Caco-2 (cell line): ENCODE data around the gene UBE2F. TPM values are rescaled to one million over a fixed set of nuclear protein-coding genes. Genes with fewer than 3 reads are reported as not detected.
"Not testable (repeated sequence)": the region's sequence is repeated elsewhere in the genome, so short reads cannot be mapped to it uniquely, and the experiment has no call there.

ENCODE experiments used
- BruUV-seq: library from RNA; stranded (reverse); fragments of 400-500 nt; replicated peaks from 2 replicates; lab custom pipeline; 2021; lab: Mats Ljungman, UMichigan
- CTCF ChIA-PET: fragments of 300-600 bp; sonication (Branson Sonifier 250); formaldehyde crosslinking; loops from one replicate; lab custom pipeline; 2022; ENCODE audit warnings: antibody characterized with exemption; lab: Charles Lee
- POLR2A ChIA-PET: fragments of 300-600 bp; sonication (Branson Sonifier 250); formaldehyde crosslinking; loops from one replicate; lab custom pipeline; 2022; ENCODE audit warnings: antibody characterized with exemption; lab: Charles Lee
- DNase-seq, 2 experiments: peaks; one replicate each; pipeline versions ENCODE4 v3.0.0 to v3.0.0-alpha.2; 2020 to 2022
- H3K27me3 ChIP-seq: replicated peaks from 2 replicates; pipeline ENCODE4 v1.6.0; 2011; ENCODE audit warnings: low read length; ENCODE audit not compliant: control insufficient read depth, insufficient read depth
- H3K36me3 ChIP-seq: 2 replicates; pipeline ENCODE4 v1.5.1; 2011; ENCODE audit warnings: low read length; ENCODE audit not compliant: control insufficient read depth, insufficient read depth
- H3K4me1 ChIP-seq: fragments of 250-450 bp; sonication (Bioruptor Pico); 2 replicates; pipeline ENCODE4 v1.5.1; 2020; ENCODE audit warnings: mild to moderate bottlenecking
- H3K4me3 ChIP-seq: 2 replicates; pipeline ENCODE4 v1.5.1; 2011; ENCODE audit warnings: low read depth, mild to moderate bottlenecking, control low read depth, low read length
- H3K9me3 ChIP-seq: fragments of 250-450 bp; sonication (Bioruptor Pico); 2 replicates; pipeline ENCODE4 v1.5.1; 2020; ENCODE audit warnings: mild to moderate bottlenecking, moderate library complexity
- H3K27ac Mint-ChIP-seq: one replicate; pipeline ENCODE4 v1.8.0; 2022; ENCODE audit warnings: mixed read lengths; ENCODE audit not compliant: unreplicated experiment
- H3K27me3 Mint-ChIP-seq: one replicate; pipeline ENCODE4 v1.8.0; 2022; ENCODE audit warnings: mixed read lengths; ENCODE audit not compliant: insufficient read depth, unreplicated experiment
- H3K36me3 Mint-ChIP-seq: one replicate; pipeline ENCODE4 v1.8.0; 2022; ENCODE audit warnings: mild to moderate bottlenecking, mixed read lengths; ENCODE audit not compliant: insufficient read depth, unreplicated experiment
- H3K4me1 Mint-ChIP-seq: one replicate; pipeline ENCODE4 v1.8.0; 2022; ENCODE audit warnings: low read depth, mixed read lengths; ENCODE audit not compliant: unreplicated experiment
- H3K4me3 Mint-ChIP-seq: one replicate; pipeline ENCODE4 v1.8.0; 2022; ENCODE audit warnings: mild to moderate bottlenecking, moderate library complexity, mixed read lengths; ENCODE audit not compliant: unreplicated experiment
- H3K9me3 Mint-ChIP-seq: one replicate; pipeline ENCODE4 v1.8.0; 2022; ENCODE audit warnings: mixed read lengths; ENCODE audit not compliant: unreplicated experiment
- intact Hi-C: fragments of 100-400 bp; cut with micrococcal nuclease; formaldehyde crosslinking; loops from one replicate; pipeline ENCODE4 v1.10.0; 2022; ENCODE audit not compliant: unreplicated experiment
- total RNA-seq: library from RNA; stranded (reverse); gene quantifications from 2 replicates; pipeline ENCODE4 v1.2.3, GENCODE V29; 2022
- TF ChIP-seq, protein P1 (sequence below), 2 experiments: fragments of 200-600 bp in 1 of 2; IDR thresholded peaks; 1 replicate in 1 of 2; 2 replicates in 1 of 2; pipeline versions ENCODE4 v1.5.1 to v1.8.0; 2011 to 2022; ENCODE audit warnings: antibody characterized with exemption in 1 of 2, control low read depth in 1 of 2, inconsistent platforms in 1 of 2, low read depth in 1 of 2, low read length in 1 of 2, mild to moderate bottlenecking in 1 of 2, moderate library complexity in 1 of 2; ENCODE audit not compliant: insufficient read depth in 1 of 2, severe bottlenecking in 1 of 2, unreplicated experiment in 1 of 2

The UBE2F gene
- total RNA-seq, 1 experiment from 2014 or later = 38.9 TPM

DNA sequence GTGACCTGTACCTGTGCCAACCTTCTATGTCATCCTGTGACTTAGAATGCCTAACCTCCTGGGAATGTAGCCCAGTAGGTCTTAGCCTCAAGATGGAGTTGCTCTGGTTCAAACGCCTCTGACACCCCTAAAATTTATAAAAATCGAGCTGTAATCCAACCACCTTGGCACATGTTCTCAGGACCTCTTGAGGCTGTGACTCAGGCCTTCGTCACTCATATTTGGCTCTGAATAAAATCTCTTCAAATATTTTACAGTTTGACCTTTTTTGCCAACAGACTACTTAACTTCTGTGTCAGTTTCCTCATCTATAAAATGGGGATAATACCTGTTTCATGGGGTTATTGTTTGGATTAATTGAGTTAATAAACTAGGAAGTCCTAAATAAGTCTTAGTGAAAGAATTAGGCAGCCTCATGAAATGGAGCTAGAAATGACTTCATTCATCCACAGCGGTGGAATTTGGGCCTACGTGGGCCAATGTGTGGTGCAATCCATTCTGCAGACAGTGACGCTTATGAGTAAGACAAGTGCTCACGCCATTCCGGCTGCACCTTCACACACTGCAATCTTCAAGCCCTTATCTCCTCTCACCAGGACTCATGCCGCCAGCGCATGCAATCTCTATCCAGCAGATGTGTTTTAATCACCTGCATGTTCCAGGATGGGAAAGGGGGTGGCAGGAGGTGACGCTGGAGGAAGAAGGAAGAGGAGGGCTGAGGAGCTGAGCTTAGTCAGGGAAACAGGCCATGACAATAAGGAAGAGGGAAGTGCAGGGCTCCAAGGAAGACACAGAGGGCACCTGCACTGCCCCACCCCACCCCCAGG lies 2.0 kb upstream of the UBE2F start:
- Histone ChIP-seq H3K4me1 (no peaks in the 10 kb centered on the region), H3K4me3 (no peak overlapping the region), H3K27me3 (no peaks in the 10 kb centered on the region), H3K9me3 (no peaks in the 10 kb centered on the region), H3K36me3 (no peaks in the 10 kb centered on the region)
- DNase-seq = no peak
- no peaks in the 10 kb centered on the region for H3K9me3 Mint-ChIP-seq
- POLR2A ChIA-PET = no interaction called here
- H3K27ac Mint-ChIP-seq = no peak overlapping the region
- H3K27me3 Mint-ChIP-seq = no peaks in the 10 kb centered on the region
- intact Hi-C loops = no loop called here
- no TSS peak for BruUV-seq
- TF ChIP-seq, protein P1, sequence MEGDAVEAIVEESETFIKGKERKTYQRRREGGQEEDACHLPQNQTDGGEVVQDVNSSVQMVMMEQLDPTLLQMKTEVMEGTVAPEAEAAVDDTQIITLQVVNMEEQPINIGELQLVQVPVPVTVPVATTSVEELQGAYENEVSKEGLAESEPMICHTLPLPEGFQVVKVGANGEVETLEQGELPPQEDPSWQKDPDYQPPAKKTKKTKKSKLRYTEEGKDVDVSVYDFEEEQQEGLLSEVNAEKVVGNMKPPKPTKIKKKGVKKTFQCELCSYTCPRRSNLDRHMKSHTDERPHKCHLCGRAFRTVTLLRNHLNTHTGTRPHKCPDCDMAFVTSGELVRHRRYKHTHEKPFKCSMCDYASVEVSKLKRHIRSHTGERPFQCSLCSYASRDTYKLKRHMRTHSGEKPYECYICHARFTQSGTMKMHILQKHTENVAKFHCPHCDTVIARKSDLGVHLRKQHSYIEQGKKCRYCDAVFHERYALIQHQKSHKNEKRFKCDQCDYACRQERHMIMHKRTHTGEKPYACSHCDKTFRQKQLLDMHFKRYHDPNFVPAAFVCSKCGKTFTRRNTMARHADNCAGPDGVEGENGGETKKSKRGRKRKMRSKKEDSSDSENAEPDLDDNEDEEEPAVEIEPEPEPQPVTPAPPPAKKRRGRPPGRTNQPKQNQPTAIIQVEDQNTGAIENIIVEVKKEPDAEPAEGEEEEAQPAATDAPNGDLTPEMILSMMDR (IDR thresholded peaks at IDR 0.05; ENCODE audit: insufficient read depth in 1 of 2, low read depth in 1 of 2, low read length in 1 of 2, severe bottlenecking in 1 of 2, unreplicated experiment in 1 of 2) = no peak
- CTCF ChIA-PET = no interaction called here
- H3K4me1 Mint-ChIP-seq = peaks cover 9% of the 10 kb centered on the region
- no peaks in the 10 kb centered on the region for H3K36me3 Mint-ChIP-seq
- no peak overlapping the region for H3K4me3 Mint-ChIP-seq

DNA sequence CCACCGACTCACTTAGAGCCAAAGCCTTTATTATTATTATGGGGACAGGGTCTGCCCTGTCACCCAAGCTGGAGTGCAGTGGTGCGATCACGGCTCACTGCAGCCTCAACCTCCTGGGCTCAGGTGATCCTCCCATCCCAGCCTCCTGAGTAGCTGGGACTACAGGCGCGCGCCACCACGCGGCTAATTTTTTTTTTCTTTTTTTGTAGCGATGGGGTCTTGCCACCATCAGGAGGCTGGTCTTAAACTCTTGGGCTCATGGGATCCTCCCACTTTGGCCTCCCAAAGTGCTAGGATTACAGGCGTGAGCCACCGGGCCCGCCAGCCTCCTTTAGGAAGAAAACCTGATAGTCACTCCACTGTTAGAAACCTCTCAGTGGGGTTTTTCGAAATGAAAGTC lies 970 bp upstream of the UBE2F start:
- H3K4me1 ChIP-seq, H3K9me3 Mint-ChIP-seq, H3K9me3 ChIP-seq, POLR2A ChIA-PET, H3K36me3 ChIP-seq, BruUV-seq, H3K4me1 Mint-ChIP-seq, DNase-seq, CTCF ChIA-PET, H3K36me3 Mint-ChIP-seq, H3K27me3 Mint-ChIP-seq, H3K27me3 ChIP-seq: not testable (repeated sequence)
- intact Hi-C loops = loop anchor here (1.0 kb wide), 1 partner anchor 43 kb away; no protein-coding TSS in a partner anchor
- peak overlapping the region; percentile 53 for H3K27ac Mint-ChIP-seq
- H3K4me3 ChIP-seq = peak overlapping the region; percentile 42; the same call in 1 of the 2 replicates
- H3K4me3 Mint-ChIP-seq = peak overlapping the region; percentile 80

DNA sequence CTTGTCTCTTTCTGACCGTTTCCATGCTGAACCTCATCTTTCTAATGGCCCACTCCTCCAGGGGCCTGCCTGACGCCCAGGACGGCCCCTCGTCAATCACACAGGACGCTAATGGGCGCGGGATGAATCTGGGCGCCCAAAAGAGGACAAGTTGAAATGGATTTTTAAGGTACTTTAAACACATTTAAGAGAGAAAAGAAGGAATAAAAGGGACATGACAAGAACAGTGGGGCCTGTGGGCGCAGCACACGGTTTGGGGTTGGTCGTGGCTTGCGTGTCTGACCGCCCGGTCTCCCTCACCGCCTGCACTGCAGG lies 607 bp upstream of the UBE2F start:
- intact Hi-C loops = loop anchor here (1.0 kb wide), 1 partner anchor 43 kb away; no protein-coding TSS in a partner anchor
- no TSS peak for BruUV-seq
- Mint-ChIP-seq H3K9me3 (no peaks in the 10 kb centered on the region), H3K27me3 (no peaks in the 10 kb centered on the region), H3K27ac (peak overlapping the region; percentile 53), H3K4me1 (peaks cover 9% of the 10 kb centered on the region), H3K4me3 (peak overlapping the region; percentile 80), H3K36me3 (no peaks in the 10 kb centered on the region)
- peak overlapping the region; percentile 42 for H3K4me3 ChIP-seq
- no peaks in the 10 kb centered on the region for H3K9me3 ChIP-seq
- no peak for DNase-seq
- TF ChIP-seq, protein P1 (IDR thresholded peaks at IDR 0.05; ENCODE audit: insufficient read depth in 1 of 2, low read depth in 1 of 2, low read length in 1 of 2, severe bottlenecking in 1 of 2, unreplicated experiment in 1 of 2) = no peak
- ChIA-PET POLR2A (no interaction called here), CTCF (no interaction called here)
- H3K4me1 ChIP-seq = no peaks in the 10 kb centered on the region
- no peaks in the 10 kb centered on the region for H3K27me3 ChIP-seq
- no peaks in the 10 kb centered on the region for H3K36me3 ChIP-seq
